GM19328 (cell line): ENCODE results near the gene CDC34.

Experiments
- ATAC-seq: cut with Tn5 transposase; IDR thresholded peaks from one replicate; pipeline ENCODE4 v1.9.1; 2021; ENCODE audit warnings: mild to moderate bottlenecking, moderate library complexity; ENCODE audit not compliant: unreplicated experiment

Gene CDC34

GRCh38 chr19:531753-532560, at the start of gene CDC34:
Gene CDC34 (plus strand): TSS chr19:531760. CDS start chr19:531932, 172 bp downstream.
- no peak for ATAC-seq

GRCh38 chr19:482186-483041, 49.1 kb upstream of the CDC34 start:
- no peak for ATAC-seq

- no peak for ATAC-seq
These were observed 48.1 kb upstream of the CDC34 start for GRCh38 chr19:483332-484072.

GRCh38 chr19:484494-484893, 47.1 kb upstream of the CDC34 start:
- no peak for ATAC-seq

- no peak for ATAC-seq
These were observed 46.5 kb upstream of the CDC34 start for GRCh38 chr19:485077-485476.

GRCh38 chr19:485583-486236, 45.9 kb upstream of the CDC34 start:
- ATAC-seq: no peak

GRCh38 chr19:488505-489417, 42.8 kb upstream of the CDC34 start:
- ATAC-seq: peak; percentile 78

GRCh38 chr19:489418-490196, 42.0 kb upstream of the CDC34 start:
- peak; percentile 5 for ATAC-seq

- ATAC-seq: no peak
These were observed 40.3 kb upstream of the CDC34 start for GRCh38 chr19:491146-491741.

- no peak for ATAC-seq
These were observed 39.4 kb upstream of the CDC34 start for GRCh38 chr19:492091-492531.

- ATAC-seq: no peak
These were observed 38.0 kb upstream of the CDC34 start for GRCh38 chr19:493391-494170.

- no peak for ATAC-seq
These were observed 37.1 kb upstream of the CDC34 start for GRCh38 chr19:494171-495080.

GRCh38 chr19:495081-495401, 36.5 kb upstream of the CDC34 start:
- no peak for ATAC-seq

GRCh38 chr19:495402-496111, 36.0 kb upstream of the CDC34 start:
- ATAC-seq: no peak

- no peak for ATAC-seq
These were observed 35.4 kb upstream of the CDC34 start, which contains the start of gene MADCAM1 for GRCh38 chr19:496112-496665. Gene MADCAM1 (plus strand): TSS chr19:496486. CDS start chr19:496500, 14 bp downstream.

GRCh38 chr19:496986-497385, 34.6 kb upstream of the CDC34 start:
- ATAC-seq: no peak
